Body of pancreas (tissue), 4 donors: ENCODE data around the gene SERPINA4.

Experiments
- CTCF ChIP-seq, 7 experiments: fragments of 450-650 bp in 4 of 7; fragments of 200-600 bp in 3 of 7; sonication (generic) in 3 of 7; IDR thresholded peaks; one replicate each; pipeline ENCODE4 v1.5.1; 2016 to 2019; ENCODE audit warnings: antibody characterized with exemption in 7 of 7
- POLR2A ChIP-seq, 3 donors: fragments of 450-650 bp; IDR thresholded peaks; one replicate each; pipeline ENCODE4 v1.6.1; 2016; ENCODE audit warnings: antibody characterized with exemption in 3 of 3, mild to moderate bottlenecking in 2 of 3

DNA sequence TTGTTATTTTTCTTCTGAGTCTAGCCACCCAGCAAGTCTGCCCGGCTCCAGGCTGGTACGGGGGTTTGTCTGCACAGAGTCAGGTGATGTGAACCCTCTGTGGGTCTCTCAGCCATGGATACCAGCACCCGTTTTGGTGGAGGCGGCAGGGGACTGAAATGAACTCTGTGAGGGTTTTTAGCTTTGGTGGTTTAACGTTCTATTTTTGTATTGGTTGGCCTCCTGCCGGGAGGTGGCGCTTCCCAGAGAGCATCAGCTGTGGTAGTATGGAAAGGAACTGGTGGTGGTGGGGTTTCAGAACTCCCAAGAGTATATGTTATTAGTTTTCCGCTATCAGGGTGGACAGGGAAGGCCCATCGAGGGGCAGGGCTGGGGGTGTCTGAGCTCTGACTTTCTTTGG, 5.3 kb upstream of the SERPINA4 start:
- no peak for TF ChIP-seq POLR2A (IDR thresholded peaks at IDR 0.05)
- no peak for TF ChIP-seq CTCF (IDR thresholded peaks at IDR 0.05)
